SKM-1 treated with dmso at 0.1 percent for 144 hours (cell line): ENCODE data around the gene C16orf86.
A peak's percentile ranks its signal among the peaks of the same experiment; 100 is the strongest.

Source experiments
- DNase-seq: peaks from one replicate; lab custom pipeline; 2025; ENCODE audit not compliant: unreplicated experiment; lab: John Stamatoyannopoulos, UW

The C16orf86 gene

GRCh38 chr16:67653128-67653788 lies 13.4 kb upstream of the C16orf86 start:
- no peak for DNase-seq

DNA sequence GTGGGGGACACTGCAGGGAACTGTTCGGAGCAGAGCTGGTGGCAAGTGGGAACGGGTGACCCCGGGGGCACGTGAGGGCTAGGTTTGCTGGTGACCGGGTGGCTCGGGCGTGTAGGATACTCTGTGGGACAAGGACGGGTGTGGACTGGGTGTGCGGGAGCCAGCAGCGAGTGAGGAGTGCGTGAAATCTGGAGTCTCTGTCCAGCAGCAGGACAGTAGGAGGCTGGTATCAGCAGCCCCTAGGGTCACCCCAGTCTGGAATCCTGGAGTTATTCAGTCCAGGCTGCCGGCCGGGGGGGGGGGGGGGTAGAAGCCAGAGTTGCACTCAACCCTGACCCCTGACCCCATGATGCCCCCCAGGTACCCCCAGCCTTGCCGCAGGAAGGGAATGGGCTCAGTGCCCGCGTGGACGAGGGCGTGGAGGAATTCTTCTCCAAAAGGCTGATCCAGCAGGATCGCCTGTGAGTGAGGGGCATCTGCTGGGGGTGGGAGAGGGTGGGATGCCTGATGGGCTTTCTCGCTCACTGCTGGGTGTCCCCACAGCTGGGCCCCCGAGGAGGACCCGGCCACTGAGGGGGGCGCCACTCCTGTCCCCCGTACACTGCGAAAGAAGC lies 12.7 kb upstream of the C16orf86 start:
- no peak for DNase-seq

DNA sequence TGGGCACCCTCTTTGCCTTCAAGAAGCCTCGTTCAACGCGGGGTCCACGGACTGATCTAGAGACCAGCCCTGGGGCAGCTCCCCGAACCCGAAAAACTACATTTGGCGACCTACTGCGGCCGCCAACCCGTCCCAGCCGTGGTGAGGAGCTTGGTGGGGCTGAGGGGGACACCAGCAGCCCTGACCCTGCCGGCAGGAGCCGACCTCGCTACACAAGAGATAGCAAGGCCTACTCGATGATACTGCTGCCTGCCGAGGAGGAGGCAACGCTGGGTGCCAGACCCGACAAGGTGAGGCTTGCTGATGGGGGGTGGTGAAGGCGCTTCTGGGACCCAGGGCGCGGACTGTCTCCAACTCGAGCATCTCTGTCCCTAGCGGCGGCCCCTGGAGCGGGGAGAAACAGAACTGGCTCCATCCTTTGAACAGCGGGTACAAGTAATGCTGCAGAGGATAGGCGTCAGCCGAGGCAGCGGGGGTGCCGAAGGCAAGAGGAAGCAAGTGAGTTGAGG lies 12.2 kb upstream of the C16orf86 start:
- no peak for DNase-seq

DNA sequence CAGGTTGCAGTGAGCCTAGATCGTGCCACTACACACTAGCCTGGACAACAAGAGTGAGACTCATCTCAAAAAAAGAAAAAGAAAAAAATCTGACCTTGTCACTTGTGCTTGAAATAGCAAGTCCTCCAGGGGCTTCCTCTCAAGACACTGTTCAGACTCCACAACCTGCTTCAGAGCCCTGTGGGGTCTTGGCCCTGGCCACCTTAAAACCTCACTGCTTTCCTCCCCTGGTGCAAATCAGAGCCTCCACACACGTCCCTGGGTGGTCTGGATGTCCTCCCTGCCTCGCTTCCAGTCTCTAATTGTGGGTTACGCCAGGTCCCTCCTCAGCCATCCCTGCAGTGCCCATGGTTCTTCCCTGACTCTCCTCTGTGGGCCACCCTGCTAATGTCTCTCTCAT lies 11.3 kb upstream of the C16orf86 start:
- DNase-seq, result no peak

DNA sequence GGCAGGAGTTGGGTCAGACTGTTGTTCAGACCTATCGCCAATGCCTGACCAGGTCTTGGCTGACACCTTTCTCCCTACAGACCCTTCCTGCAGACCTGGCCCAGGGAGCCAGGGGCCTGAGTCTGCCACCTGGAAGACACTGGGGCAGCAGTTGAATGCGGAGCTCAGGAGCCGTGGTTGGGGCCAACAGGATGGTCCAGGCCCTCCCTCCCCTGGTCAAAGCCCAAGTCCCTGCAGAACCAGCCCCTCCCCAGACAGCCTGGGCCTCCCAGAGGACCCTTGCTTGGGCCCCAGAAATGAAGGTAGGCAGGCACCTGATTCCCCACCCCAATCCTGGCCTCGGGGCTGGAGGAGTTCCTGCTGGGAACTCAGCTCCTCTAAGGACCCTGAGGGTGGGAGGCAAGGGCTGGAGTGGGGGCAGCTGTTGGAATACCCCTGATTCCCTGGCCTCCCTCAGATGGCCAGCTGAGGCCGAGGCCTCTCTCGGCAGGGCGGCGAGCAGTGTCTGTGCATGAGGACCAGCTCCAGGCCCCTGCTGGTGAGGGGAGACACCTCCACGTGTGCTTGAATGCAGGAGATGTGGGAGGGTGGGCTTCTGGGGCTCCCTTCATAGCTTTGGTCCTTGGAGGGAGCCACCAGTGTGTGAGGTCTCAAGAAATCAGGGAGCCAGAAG lies 10.1 kb upstream of the C16orf86 start:
- DNase-seq, result no peak

DNA sequence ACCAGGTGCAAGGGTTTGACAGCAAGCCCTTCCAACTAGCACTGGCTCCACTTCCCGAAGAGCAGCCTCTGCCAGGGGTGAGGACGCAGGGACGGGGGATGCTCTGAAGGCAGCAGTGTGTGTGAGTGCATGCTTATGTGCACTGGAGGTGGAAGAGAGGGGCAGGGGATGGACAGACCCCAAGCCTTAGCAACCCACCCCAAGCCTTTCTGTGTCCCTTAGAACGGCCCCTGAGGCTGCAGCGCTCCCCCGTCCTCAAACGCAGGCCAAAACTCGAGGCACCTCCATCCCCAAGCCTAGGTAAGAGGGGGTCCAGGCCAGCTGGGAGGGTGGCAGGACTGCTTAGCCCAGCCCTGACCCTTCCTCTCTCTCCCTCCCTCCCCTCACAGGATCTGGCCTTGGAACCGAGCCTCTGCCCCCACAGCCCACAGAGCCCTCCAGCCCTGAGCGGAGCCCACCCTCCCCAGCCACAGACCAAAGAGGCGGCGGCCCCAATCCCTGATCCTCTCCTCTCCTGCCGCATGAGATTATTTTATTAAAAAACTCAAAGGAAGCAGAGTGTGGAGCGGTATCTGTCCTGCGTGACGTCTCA lies 9.5 kb upstream of the C16orf86 start:
- DNase-seq, result no peak

GRCh38 chr16:67657751-67658518 lies 8.7 kb upstream of the C16orf86 start:
- no peak for DNase-seq

DNA sequence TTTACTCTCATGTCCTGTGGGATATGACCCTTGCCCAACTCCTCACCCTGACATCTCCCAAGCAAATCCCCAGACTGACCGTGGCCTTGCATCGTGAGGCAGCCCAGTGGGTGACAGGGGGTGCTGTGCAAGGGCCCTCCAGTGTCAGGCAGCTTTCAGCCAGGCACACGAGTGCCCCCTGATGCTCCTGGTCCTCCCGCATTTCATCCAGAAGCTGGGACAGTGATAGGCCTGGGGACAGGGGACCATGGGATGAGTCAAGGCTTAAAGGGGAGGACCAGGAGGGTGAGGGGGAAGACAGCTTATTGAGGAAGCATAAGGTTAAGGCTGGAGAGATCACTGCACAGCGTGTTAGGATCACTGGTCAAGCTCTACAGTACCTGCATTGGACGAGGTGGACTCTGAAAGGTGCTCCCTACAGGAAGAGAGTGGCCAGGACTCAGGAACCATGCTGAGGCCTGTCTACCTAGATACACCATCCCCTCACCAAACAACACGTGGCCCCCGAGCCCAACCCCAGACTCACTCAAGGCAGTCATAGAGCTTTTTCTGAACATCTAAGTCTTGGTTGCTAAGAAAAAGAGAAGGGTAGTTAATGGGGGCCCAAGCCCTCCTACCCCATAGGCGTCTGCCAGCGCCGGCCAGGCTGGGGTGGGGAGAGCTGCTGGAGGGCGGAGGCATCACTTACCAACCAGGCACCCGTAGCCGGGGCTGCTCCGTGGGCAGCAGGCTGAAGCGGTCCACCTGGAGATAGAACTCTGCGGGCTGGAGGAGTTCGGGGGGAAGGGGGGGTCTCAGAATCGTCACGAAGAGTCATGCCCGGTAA lies 7.6 kb upstream of the C16orf86 start:
- DNase-seq, result no peak

DNA sequence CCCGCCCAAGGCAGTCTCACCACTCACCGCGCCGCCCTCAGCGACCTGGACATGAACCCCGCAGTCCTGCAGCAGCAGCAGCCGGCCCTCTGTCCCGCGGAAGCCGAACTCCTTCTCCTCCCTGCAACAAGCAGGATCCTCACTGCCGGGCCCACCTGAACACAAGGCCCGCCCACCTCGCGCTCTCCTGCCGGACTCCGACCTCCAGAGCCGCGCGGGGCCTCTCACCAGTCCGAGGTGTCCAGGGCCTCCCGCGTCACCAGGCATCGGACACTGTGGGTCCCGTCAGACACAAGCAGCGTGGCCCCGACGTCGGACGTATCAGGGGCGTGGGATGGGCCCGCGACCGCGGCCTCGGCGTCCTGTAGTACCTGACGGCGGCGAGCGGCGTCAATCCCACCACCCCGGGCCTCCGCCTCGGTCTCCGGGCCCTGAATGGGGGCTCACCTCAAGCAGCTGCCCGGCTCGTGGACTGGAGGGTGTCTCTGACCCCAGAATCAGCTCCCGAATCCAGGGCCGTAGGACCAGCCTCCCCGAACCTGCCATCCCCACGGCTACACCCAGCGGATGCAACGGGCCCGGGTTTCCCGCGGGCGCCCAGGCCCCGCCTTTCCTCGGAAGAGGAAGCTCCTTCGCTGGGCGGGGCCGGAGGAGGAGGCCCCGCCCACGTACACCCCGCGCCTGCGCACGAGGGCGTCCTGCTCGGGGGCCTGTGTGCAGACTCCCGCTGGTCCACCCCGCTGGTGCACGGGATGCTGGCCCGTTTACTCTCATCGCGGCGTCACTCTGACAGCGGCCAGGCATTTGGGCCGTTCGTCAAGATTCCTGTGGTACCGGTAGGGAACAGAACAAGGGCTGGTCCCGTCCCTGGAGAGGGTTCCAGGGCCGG lies 6.7 kb upstream of the C16orf86 start, which contains the start of gene ACD:
TSS of gene ACD (minus strand) at position 586 of the 889 bp plus-strand sequence. CDS start at position 546, 40 bp downstream.
- DNase-seq, result peak; percentile 72

DNA sequence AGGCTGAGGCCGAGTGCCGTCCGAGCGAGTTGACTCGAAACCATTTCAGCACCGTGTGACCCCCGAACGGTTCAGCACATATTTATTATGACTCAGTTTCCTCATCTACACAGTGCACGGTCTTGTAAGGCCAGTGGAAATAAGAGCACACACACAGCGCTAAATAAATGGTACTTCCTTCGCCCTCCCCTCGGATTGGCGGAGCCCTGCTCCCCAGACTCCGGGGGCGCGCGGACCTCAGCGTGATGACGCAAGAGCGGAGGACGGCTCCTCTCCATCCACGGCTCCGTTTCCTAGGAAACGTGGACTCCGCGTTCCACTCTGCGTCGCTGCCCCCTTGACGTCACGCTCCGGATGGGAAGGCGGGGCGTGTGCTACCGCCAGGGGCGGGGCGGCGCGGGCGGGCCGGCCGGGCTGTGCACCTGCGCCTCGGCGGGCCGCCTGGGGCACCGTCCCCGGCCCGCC lies 6.0 kb upstream of the C16orf86 start, which contains the start of gene PARD6A:
TSS of gene PARD6A (plus strand) at position 397 of the 465 bp plus-strand sequence. CDS start 79 bp downstream, outside the sequence.
- peak; percentile 95 for DNase-seq

DNA sequence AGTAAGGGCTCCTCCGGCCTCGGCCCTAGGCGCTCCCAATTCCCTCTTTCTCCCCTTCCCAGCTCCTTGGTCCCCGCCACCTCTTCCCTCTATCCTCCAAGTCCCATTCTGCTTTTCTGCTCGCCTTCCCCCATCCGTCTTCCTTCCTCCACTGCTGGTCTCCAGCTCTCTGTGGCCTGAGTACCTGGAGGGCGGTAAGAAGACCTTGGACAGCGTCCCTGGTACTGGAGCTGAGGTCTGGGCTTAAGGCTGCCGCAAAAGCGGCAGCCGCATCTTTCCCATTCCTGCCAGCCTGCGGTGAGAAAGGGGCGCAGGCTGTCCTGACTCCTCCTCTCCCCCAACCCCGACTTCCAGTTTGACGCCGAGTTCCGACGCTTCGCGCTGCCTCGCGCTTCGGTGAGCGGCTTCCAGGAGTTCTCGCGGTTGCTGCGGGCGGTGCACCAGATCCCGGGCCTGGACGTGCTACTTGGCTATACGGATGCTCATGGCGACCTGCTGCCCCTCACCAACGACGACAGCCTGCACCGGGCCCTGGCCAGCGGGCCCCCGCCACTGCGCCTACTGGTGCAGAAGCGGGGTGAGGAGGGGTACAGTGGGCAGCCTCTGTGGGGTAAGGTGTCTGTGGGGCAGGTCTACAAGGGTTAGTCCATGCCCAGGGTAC lies 5.4 kb upstream of the C16orf86 start:
- DNase-seq, result no peak

DNA sequence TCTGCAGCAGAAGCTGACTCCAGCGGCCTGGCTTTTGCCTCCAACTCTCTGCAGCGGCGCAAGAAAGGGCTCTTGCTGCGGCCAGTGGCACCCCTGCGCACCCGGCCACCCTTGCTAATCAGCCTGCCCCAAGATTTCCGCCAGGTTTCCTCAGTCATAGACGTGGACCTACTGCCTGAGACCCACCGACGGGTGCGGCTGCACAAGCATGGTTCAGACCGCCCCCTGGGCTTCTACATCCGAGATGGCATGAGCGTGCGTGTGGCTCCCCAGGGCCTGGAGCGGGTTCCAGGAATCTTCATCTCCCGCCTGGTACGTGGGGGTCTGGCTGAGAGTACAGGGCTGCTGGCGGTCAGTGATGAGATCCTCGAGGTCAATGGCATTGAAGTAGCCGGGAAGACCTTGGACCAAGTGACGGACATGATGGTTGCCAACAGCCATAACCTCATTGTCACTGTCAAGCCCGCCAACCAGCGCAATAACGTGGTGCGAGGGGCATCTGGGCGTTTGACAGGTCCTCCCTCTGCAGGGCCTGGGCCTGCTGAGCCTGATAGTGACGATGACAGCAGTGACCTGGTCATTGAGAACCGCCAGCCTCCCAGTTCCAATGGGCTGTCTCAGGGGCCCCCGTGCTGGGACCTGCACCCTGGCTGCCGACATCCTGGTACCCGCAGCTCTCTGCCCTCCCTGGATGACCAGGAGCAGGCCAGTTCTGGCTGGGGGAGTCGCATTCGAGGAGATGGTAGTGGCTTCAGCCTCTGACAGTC lies 4.5 kb upstream of the C16orf86 start:
- no peak for DNase-seq

GRCh38 chr16:67662653-67663010 lies 4.0 kb upstream of the C16orf86 start:
- DNase-seq, result no peak

GRCh38 chr16:67663151-67663876 lies 3.3 kb upstream of the C16orf86 start:
- DNase-seq, result peak; percentile 26

DNA sequence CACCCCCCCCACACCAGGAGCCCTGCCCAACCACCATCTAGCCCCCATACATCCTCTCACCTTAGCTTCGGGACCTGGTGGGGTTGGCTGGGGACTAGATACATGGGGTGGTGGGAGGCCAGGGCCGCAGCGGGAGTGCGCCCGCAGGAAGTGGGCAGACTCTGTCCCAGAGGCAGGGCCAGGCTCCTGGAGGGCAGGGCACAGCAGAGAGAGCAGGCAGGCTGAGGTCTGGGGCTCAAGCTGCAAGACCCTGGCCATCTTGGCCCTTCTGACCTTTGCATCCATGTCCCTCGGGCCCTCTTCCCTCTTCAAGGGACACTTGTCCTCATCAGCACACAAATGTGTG lies 2.8 kb upstream of the C16orf86 start:
- DNase-seq, result no peak

- DNase-seq, result no peak
These were observed 2.4 kb upstream of the C16orf86 start for GRCh38 chr16:67664258-67664657.

DNA sequence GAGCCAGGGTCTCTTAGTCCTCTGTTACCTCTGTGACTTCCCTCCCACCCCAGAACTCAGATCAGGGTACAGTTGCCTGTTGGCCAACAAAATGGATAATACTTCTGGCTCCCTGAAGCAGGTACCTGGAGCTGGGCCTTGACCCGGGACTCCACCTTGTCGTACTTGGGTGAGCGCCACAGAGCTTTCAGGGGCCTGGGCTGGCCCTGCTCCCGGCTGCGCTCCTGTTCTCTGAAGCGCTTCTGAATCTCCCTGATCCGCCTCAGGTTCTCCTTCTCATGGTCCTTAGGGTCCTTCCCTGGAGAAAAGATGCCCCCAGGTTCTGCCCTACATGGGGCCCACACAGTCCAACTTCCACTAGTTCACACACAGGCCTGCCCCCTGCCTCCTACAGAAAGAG lies 1.7 kb upstream of the C16orf86 start:
- DNase-seq, result no peak
